ENCODE measurements around the gene TRAPPC14.

Gene TRAPPC14

DNA sequence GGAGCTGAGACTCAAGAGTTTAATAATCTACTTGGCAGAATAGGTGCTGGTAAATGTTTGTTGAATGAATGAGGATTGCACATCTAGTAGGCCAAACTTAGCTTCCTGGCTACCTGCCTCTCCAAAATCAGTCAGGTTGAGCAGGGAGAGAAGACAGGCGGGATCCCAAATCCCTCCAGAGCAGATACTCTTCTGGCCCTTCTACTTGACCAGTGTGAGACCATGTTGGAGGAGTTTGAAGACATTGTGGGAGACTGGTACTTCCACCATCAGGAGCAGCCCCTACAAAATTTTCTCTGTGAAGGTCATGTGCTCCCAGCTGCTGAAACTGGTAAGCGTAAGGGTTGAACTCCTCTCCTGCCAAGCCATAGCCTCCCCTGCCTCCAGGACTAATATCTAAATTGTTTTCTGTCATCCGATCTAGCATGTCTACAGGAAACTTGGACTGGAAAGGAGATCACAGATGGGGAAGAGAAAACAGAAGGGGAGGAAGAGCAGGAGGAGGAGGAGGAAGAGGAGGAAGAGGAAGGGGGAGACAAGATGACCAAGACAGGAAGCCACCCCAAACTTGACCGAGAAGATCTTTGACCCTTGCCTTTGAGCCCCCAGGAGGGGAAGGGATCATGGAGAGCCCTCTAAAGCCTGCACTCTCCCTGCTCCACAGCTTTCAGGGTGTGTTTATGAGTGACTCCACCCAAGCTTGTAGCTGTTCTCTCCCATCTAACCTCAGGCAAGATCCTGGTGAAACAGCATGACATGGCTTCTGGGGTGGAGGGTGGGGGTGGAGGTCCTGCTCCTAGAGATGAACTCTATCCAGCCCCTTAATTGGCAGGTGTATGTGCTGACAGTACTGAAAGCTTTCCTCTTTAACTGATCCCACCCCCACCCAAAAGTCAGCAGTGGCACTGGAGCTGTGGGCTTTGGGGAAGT is 34.0 kb downstream of the TRAPPC14 start:
- no peak for DNase-seq (ENCODE audit: low spot score)

DNA sequence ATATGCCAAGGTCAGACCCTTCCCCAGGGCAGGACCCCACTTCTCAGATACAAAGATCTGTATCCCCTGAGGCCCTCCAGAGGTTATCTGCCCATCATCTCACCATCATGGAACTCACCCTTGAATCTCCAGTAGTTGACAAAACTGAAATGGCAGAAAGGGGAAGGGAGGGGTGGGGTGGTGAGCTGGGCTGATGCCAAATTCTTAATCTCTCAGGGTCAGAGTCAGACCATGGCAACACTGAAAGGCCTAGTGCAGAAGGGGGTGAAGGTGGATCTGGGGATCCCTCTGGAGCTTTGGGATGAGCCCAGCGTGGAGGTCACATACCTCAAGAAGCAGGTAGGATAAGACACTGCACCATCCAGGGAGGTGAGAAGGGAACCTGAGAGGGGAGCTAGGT is 36.0 kb downstream of the TRAPPC14 start:
- no peak for DNase-seq (ENCODE audit: low spot score)

DNA sequence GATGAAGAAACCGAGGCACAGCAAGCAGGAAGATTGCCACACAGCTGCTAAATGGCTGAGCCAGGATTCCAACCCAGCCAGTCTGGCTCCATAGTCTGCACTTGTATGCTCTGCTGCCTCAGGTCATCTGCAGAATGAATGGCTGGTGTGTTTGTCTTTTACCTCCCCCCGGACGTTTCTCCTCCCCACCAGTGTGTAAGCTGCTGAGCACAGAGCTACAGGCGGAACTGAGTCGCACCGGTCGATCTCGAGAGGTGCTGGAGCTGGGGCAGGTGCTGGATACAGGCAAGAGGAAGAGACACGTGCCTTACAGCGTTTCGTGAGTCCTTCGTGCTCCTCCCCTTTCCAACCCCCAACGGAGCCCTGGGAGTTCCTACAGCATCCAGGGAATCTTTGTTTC is 36.5 kb downstream of the TRAPPC14 start:
- DNase-seq (ENCODE audit: low spot score) = no peak

DNA sequence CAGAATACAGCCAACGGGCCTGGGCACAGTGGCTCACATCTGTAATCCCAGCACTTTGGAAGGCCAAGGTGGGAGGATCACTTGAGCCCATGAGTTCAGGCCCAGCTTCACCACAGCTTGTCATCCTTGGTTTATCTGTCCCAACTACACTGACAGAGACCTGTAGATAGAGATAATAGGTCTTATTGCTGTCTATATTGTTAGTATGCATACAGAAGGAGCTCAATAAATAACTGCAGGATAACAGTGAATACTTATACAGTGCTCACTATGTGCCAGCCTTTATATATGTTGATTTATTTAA is 37.8 kb downstream of the TRAPPC14 start:
- DNase-seq (ENCODE audit: low spot score) = no peak

DNA sequence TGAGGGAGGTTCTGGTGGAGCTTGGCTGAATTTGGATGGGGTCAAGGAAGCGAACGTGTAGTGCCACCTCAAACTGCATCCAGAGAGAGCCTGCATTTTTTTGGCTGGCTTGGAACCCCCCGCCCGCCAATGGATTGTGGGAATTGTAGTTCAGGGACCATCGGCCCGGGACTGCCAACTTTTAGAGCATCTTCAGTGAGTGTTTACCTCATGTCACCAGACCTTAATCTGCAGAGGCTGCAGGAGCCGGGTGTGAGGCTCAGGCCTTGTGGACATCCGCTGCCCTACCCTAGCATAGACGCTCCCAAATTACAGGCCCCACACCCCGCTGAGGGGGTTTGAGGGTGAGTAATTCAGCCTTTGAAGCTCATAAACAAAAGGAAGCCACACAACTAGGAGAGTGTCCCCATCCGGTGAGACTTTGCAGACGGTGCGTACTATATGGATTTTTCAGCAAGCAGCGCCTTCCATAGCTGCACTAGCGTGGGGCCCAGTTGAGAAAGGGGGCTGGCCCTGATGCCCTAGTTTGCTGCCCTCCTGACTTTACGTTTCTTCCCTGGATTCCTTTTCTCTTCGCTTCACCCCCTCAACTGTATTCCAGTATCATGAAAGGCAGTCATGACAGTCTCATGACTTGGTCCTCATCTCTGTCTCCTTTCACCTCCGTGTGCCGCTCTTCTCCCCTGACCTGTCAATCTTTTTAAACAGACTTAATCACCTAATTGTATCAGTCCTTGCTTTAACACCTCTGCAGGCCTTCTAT is 38.4 kb downstream of the TRAPPC14 start:
- peak; percentile 80 for DNase-seq (ENCODE audit: low spot score)

DNA sequence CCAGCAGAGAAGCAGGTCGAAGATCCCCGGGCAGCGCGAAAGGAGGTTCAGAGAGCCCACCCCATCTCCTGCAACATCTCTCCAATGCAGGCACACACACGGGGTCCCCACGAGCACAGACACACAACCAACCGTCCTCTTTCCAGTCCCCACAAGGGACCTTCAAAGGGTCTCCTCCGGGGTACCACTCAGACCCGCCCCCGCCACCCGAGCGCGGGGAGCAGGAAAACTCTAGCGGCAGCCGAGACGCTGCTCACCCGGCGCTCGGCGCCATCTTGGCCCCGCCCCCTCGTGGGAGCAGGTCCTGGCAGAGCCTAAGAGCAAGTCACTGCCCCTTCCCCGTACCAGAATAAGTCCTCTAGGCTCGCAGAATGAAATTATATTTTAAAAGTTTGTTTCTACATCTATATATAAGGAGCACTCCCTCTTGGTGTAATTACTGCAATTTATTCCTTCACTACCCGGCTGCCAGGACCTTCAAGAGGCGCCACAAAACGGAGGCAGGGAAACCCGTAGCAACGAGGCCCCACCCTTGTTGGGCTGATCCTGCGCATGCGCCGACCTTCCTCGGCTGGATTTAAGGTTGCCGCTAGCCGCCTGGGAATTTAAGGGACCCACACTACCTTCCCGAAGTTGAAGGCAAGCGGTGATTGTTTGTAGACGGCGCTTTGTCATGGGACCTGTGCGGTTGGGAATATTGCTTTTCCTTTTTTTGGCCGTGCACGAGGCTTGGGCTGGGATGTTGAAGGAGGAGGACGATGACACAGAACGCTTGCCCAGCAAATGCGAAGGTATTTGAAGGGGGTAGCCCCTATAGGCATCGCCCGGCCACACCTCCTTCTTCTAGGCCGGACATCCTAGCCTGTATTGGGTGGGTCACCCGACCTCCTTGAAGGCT is 39.2 kb downstream of the TRAPPC14 start, which contains the start of the genes CNPY4 and TAF6:
Gene CNPY4, plus strand, starts transcription at position 563 of the 898 bp plus-strand sequence. Its CDS starts 111 bp downstream, at position 674.
Gene TAF6, minus strand, starts transcription at position 287 of the 898 bp plus-strand sequence. CDS start 5,149 bp downstream, outside the sequence.
- peak; percentile 96 for DNase-seq (ENCODE audit: low spot score)

DNA sequence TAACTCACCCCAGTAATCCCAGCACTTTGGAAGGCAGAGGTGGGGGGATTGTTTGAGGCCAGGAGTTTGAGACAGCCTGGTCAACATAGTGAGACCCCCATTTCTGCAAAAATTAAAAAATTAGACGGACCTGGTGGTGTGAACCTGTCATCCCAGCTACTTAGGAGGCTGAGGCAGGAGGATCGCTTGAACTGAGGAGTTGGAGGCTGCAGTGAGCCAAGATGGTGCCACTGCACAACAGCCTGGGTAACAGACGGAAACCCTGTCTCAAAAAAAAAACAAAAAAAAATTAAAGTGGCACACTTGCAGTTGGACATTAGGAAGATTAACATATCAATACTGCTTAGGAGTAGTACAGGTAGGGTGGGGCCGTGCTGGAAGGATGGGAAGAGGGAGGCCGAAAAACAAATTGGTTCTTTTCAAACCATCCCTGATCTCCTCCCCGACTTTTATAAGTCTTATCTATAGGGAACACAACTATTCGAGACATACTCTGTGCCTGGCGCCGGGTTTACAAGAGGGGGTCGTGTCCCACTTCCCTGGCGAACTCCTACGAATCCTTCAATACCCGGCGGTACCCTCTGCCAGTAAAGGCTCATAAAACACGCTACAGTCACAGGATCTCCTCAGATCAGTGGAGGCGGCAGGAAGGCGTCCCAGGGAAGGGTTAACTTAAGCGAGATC is 40.0 kb downstream of the TRAPPC14 start:
- DNase-seq (ENCODE audit: low spot score) = no peak

DNA sequence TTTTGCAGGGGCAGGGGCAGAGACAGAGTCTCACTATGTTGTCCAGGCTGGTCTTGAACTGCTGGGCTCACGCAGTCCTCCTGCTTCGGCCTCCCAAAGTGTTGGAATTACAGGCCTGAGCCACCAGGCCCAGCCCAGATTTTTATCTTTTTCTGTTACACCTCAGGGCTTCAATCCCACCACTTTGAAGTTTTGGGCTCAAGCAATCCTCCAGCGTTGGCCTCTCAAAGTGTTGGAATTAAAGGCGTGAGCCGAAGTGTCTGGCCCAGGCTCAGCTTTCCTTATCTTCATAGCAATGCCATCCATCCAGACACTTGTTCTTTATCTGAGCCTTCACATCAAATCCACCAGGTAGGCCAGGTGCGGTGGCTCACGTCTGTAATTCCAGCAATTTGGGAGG is 43.5 kb downstream of the TRAPPC14 start:
- no peak for DNase-seq (ENCODE audit: low spot score)

DNA sequence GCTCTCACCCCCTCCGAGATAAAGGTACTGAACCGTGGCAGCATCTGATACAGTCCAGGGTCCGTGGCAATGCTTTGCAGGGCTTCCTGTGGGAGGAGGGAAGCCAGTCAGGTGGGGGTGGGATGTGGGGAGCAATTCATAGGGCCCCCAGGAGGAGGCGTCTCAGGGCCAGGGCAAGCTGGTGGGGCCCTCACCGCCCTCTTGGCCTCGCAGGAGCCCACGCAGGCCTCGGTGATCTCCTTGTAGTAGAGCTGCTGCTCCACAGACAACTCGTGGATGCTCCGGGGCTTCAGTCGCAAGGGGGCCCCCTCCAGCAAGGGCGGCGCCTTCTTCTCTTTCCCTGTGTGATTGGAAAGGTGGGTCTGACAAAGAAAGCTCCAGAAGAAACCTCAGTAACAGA is 46.6 kb downstream of the TRAPPC14 start:
- no peak for DNase-seq (ENCODE audit: low spot score)

DNA sequence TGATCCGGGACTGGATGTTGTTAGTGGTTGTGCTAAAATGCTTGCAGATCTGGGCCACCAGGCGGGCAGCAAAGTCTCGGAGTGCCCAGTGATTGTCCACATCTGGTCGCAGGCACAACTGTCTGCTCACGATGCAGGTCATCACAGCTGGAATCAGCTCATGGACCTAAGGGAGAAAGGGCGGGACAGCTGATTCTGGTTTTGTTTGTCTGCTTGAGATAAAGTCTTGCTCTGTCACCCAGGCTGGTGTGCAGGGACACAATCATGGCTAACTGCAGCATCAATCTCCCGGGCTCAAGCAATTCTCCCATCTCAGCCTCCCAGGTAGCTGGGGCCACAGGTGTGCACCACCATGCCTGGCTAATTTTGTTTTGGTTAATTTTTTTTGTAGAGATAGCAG is 47.4 kb downstream of the TRAPPC14 start:
- DNase-seq (ENCODE audit: low spot score) = no peak

DNA sequence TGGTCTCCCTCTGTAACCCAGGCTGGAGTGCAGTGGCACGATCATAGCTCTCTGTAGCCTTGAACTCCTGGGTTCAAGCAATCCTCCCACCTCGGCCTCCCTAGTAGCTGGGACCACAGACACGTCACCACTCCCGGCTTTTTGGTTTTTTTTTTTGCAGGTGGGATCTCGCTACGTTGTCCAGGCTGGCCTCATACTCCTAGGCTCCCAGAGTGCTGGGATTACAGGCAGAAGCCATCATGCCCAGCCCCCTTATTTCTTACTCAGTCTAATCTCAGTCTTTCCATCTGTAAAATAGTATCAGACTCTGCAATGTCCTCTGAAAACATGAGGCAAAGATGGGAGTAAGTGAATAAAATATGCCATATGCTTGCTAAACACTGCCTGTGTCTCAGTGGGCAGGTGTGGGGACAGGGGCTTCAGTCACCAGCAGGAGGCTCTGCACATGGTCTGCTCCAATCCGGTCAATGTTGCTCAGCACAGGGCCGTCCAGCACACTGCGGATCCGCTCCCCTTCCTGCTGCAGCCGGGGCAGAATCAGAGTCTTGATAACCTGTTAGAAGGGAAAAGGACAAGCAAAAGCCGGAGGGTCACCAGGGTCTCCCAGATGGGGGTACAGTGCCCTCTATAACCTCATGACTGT is 48.9 kb downstream of the TRAPPC14 start:
- no peak for DNase-seq (ENCODE audit: low spot score)

DNA sequence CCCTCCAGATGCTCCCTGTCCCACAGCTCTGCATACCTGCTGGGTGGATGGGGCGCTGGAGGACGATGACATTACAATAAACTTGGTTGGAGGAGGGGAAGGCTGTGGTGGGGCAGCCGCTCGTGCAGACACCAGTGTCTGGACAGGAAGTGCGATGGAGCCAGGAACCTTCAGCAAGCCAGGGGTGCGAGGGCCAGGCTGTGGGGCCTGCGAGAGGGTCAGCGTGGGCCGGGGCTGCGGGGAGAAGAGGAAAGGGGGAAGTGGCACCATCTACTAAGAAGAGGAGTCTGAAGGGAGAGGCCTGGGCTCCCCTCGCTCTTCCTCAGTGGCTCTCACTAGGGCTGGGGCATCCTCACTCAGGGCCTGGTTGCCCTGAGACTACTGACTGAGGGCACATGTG is 50.6 kb downstream of the TRAPPC14 start:
- DNase-seq (ENCODE audit: low spot score) = no peak

DNA sequence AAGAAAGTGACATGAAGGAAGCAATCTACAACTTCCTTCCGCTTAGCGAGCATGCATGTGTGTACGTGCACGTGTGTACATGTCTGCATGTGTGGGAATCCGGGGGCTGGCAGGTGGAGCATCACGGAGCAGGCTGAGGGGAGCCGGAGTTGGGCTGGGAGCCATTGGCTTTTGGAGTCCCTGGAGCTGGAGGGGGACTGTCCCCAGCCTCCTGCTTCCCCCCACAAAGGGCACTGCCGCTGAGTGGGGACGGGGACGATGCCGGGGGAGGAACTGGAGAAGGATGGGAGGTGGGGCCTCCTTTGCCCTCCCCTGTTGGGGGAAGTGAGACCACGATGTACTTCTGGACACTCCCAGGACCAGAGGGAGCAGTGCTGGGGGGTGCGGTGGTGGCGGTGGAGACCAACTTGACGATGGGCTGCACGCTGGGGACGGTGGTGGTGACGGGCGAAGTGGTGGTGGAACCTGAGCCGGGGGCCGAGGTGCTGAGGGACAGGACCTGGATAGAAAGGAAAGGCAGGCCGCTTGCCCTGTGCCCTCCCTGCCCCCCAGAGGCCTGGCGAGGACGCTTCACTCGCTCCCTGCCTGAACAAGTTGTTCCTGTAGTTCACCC is 51.3 kb downstream of the TRAPPC14 start:
- no peak for DNase-seq (ENCODE audit: low spot score)

DNA sequence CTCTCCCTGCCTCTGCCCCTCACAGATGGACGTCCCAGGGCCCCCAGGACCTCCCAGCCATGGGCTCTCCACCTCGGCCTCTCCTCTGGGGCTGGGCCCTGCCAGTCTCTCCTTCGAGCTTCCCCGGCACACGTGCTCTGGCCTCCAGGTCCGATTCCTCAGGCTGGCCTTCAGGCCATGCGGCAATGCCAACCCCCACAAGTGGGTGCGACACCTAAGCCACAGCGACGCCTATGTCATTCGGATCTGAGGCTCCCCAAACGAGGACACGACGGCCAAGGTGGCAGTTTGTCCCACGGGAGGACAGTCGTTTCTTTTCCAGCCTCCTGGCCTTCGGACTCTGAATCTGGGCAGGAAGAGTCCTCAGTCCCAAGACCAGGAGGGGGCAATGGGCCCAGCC is 51.9 kb downstream of the TRAPPC14 start:
- DNase-seq (ENCODE audit: low spot score) = no peak

DNA sequence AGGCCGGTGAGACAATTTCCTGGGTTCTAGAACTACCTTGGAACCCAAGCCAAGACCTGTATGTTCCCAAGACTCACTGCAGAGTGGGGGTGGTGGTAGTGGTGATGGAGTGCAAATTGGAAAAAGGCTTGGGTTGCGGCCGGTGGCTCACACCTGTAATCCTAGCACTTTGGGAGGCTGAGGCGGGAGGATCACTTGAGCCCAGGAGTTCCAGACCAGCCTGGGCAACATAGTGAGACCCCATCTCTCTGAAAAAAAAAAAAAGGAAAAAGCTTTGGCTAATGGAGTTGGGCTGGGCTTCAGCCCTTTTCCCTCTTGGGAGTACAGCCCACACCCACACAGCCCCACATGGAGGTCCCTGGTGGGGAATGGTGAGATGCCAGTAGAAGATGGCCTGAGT is 53.0 kb downstream of the TRAPPC14 start:
- DNase-seq (ENCODE audit: low spot score) = no peak
